ENCODE data around the gene CCL17. TPM values are rescaled to one million over a fixed set of nuclear protein-coding genes. Genes with fewer than 3 reads are reported as not detected.

Gene CCL17
- total and polyA plus RNA-seq, 9 of the 15 experiments (the other 6 are each of a cell fraction or from before 2014, with no cell fraction given) = not detected

DNA sequence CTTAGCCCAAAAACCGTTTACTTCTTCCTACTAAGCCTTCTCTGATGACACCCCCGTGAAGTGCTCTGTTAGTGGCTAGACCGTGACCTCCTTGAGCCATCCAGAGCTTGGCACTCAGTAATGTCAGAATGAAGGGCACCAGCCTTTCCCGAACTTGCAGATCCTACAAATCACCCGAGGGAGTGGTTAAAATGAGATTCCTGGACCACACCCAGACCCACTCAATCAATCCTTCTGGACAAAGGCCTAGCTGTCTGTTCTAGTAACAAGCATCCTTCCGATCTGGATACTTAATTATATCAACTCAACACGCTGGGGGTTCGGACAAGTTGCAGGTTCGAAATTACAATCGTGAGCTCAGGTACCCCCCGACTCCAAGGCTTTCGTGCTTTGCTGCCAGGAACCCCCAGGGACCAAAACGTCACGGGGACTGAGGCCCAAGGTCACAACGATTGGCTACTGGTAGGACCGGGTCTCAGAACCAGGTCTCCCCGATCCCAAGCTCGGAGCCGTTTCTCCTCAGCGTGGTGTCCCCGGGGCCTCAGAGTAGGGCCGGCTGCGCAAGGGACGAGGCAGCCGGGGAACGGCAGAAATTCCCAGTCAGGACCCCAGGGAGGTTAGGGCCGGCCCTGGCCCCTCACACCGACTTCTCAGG, 42.1 kb downstream of the CCL17 start (continued):
- TF ChIP-seq, protein P1, sequence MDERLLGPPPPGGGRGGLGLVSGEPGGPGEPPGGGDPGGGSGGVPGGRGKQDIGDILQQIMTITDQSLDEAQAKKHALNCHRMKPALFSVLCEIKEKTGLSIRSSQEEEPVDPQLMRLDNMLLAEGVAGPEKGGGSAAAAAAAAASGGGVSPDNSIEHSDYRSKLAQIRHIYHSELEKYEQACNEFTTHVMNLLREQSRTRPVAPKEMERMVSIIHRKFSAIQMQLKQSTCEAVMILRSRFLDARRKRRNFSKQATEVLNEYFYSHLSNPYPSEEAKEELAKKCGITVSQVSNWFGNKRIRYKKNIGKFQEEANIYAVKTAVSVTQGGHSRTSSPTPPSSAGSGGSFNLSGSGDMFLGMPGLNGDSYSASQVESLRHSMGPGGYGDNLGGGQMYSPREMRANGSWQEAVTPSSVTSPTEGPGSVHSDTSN (CRISPR knock-in tag; IDR thresholded peaks at IDR 0.05; ENCODE audit: low read depth) = no peak
- TF ChIP-seq, protein P1 (tag; conservative IDR thresholded peaks at IDR 0.05; ENCODE audit: low read depth) = peak; percentile 44; the same call in 1 of the 2 replicates
- no peak for TF ChIP-seq ZNF146 (CRISPR knock-in tag; IDR thresholded peaks at IDR 0.05; ENCODE audit: unreplicated experiment)
- TF ChIP-seq, protein P2, sequence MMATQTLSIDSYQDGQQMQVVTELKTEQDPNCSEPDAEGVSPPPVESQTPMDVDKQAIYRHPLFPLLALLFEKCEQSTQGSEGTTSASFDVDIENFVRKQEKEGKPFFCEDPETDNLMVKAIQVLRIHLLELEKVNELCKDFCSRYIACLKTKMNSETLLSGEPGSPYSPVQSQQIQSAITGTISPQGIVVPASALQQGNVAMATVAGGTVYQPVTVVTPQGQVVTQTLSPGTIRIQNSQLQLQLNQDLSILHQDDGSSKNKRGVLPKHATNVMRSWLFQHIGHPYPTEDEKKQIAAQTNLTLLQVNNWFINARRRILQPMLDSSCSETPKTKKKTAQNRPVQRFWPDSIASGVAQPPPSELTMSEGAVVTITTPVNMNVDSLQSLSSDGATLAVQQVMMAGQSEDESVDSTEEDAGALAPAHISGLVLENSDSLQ (IDR thresholded peaks at IDR 0.05) = peak; percentile 30; the same call in 1 of the 2 replicates
- no peak for TF ChIP-seq EP400 (IDR thresholded peaks at IDR 0.05)
- TF ChIP-seq, protein P3, sequence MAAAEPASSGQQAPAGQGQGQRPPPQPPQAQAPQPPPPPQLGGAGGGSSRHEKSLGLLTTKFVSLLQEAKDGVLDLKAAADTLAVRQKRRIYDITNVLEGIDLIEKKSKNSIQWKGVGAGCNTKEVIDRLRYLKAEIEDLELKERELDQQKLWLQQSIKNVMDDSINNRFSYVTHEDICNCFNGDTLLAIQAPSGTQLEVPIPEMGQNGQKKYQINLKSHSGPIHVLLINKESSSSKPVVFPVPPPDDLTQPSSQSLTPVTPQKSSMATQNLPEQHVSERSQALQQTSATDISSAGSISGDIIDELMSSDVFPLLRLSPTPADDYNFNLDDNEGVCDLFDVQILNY (CRISPR knock-in tag; IDR thresholded peaks at IDR 0.05) = 0 out of 2 replicates have a peak, but pooled peaks have one; percentile 8
